HG03066 (cell line): ENCODE data around the gene EGFLAM.
A peak's percentile ranks its signal among the peaks of the same experiment; 100 is the strongest.

ENCODE experiments used
- ATAC-seq: cut with Tn5 transposase; IDR thresholded peaks from one replicate; pipeline ENCODE4 v1.9.1; 2021; ENCODE audit warnings: low read depth; ENCODE audit not compliant: unreplicated experiment

Gene EGFLAM

GRCh38 chr5:38443390-38443789 lies 185.0 kb downstream of the EGFLAM start:
- ATAC-seq, result no peak

- ATAC-seq, result no peak
Observed at GRCh38 chr5:38445374-38446028, 187.1 kb downstream of the EGFLAM start.

- ATAC-seq, result no peak
Observed at GRCh38 chr5:38446029-38446522, 187.7 kb downstream of the EGFLAM start.

GRCh38 chr5:38447056-38447455 lies 188.7 kb downstream of the EGFLAM start:
- ATAC-seq, result no peak

- ATAC-seq, result no peak
Observed at GRCh38 chr5:38447786-38448185, 189.4 kb downstream of the EGFLAM start.

- ATAC-seq, result no peak
Observed at GRCh38 chr5:38448568-38449350, 190.4 kb downstream of the EGFLAM start.

- ATAC-seq, result no peak
Observed at GRCh38 chr5:38450627-38451026, 192.3 kb downstream of the EGFLAM start.

GRCh38 chr5:38451074-38451725 lies 192.8 kb downstream of the EGFLAM start:
- ATAC-seq, result no peak

GRCh38 chr5:38452201-38452600 lies 193.8 kb downstream of the EGFLAM start:
- no peak for ATAC-seq

GRCh38 chr5:38453506-38453905 lies 195.1 kb downstream of the EGFLAM start:
- ATAC-seq, result peak; percentile 98

- ATAC-seq, result peak; percentile 2
Observed at GRCh38 chr5:38453921-38454320, 195.6 kb downstream of the EGFLAM start.

- no peak for ATAC-seq
Observed at GRCh38 chr5:38455796-38456330, 197.5 kb downstream of the EGFLAM start.

GRCh38 chr5:38456657-38457399 lies 198.5 kb downstream of the EGFLAM start:
- no peak for ATAC-seq

GRCh38 chr5:38458174-38458573 lies 199.8 kb downstream of the EGFLAM start:
- no peak for ATAC-seq

- ATAC-seq, result no peak
Observed at GRCh38 chr5:38462976-38463633, 204.7 kb downstream of the EGFLAM start.

- ATAC-seq, result no peak
Observed at GRCh38 chr5:38463634-38464521, 205.5 kb downstream of the EGFLAM start.

- ATAC-seq, result no peak
Observed at GRCh38 chr5:38465061-38465460, 206.7 kb downstream of the EGFLAM start.

GRCh38 chr5:38465702-38466423 lies 207.5 kb downstream of the EGFLAM start:
- no peak for ATAC-seq
